Body of pancreas (tissue), 4 donors: ENCODE results near the gene C10orf90. TPM values are rescaled to one million over a fixed set of nuclear protein-coding genes. Genes with fewer than 3 reads are reported as not detected.

Source experiments
- ATAC-seq: fragments of 150-250 bp; one replicate; pipeline ENCODE4 v1.9.1; 2016
- DNase-seq, 4 donors: peaks; one replicate each; pipeline ENCODE4 v3.0.0-alpha.2; 2019
- H3K27ac ChIP-seq, 4 donors: fragments of 200-600 bp; sonication (generic); 1 replicate in 3 of 4; 2 replicates in 1 of 4; pipeline versions ENCODE4 v1.5.1 to v1.6.1; 2016 to 2019; ENCODE audit warnings: mild to moderate bottlenecking in 1 of 4, mixed read lengths in 1 of 4, moderate library complexity in 1 of 4
- H3K27me3 ChIP-seq, 2 donors: fragments of 200-600 bp; sonication (generic); one replicate each; pipeline ENCODE4 v1.6.0; 2016; ENCODE audit warnings: mild to moderate bottlenecking in 1 of 2
- H3K36me3 ChIP-seq, 2 donors: fragments of 200-600 bp; sonication (generic); replicated peaks in 1 of 2; 2 replicates each; pipeline ENCODE4 v1.5.1; 2016; ENCODE audit warnings: low read depth in 2 of 2; ENCODE audit not compliant: insufficient read depth in 1 of 2
- H3K4me1 ChIP-seq: fragments of 200-600 bp; sonication (generic); one replicate; pipeline ENCODE4 v1.6.0; 2016
- H3K4me3 ChIP-seq, 2 donors: fragments of 200-600 bp; sonication (generic); 1 replicate in 1 of 2; 2 replicates in 1 of 2; pipeline ENCODE4 v1.5.1; 2016 to 2019
- H3K9me3 ChIP-seq, 3 donors: fragments of 200-600 bp; sonication (generic); 1 replicate in 2 of 3; 2 replicates in 1 of 3; pipeline ENCODE4 v1.5.1; 2016
- CTCF ChIP-seq, 7 experiments: fragments of 450-650 bp in 4 of 7; fragments of 200-600 bp in 3 of 7; sonication (generic) in 3 of 7; IDR thresholded peaks; one replicate each; pipeline ENCODE4 v1.5.1; 2016 to 2019; ENCODE audit warnings: antibody characterized with exemption in 7 of 7
- POLR2A ChIP-seq, 3 donors: fragments of 450-650 bp; IDR thresholded peaks; one replicate each; pipeline ENCODE4 v1.6.1; 2016; ENCODE audit warnings: antibody characterized with exemption in 3 of 3, mild to moderate bottlenecking in 2 of 3
- WGBS, 2 donors: methylation state at CpG; one replicate each; pipeline ENCODE4 v1.1.5; 2017; 5-methylcytosine and 5-hydroxymethylcytosine counted together
- intact Hi-C: fragments of 100-400 bp; cut with DNase I; formaldehyde crosslinking; loops from one replicate; pipeline ENCODE4 v1.15.1; 2023
- total RNA-seq, 2 donors: library from RNA; depleted of rRNA; stranded (reverse); fragments of >200 nt; gene quantifications; one replicate each; pipeline ENCODE4 v1.1.0, GENCODE V29; 2016

C10orf90 gene
- total RNA-seq, 2 donors from 2014 or later, result not detected

- Histone ChIP-seq H3K9me3 (no peaks in the 10 kb centered on the region), H3K4me3 (no peak overlapping the region), H3K36me3 (no peaks in the 10 kb centered on the region), H3K27ac (no peak overlapping the region), H3K4me1 (no peaks in the 10 kb centered on the region), H3K27me3 (no peaks in the 10 kb centered on the region)
- DNase-seq, result no peak
- ATAC-seq, result no peak
- TF ChIP-seq POLR2A (IDR thresholded peaks at IDR 0.05) (no peak), CTCF (IDR thresholded peaks at IDR 0.05) (no peak)
- 77 to 81% methylated on average over 11 of the region's 11 CpGs for WGBS, 2 donors
- intact Hi-C loops, result no loop called here
These were observed 40.4 kb downstream of the C10orf90 start for GRCh38 chr10:126629925-126630624.

GRCh38 chr10:126628746-126629145 lies 41.7 kb downstream of the C10orf90 start:
- Histone ChIP-seq H3K36me3 (no peaks in the 10 kb centered on the region), H3K4me1 (no peaks in the 10 kb centered on the region), H3K27me3 (no peaks in the 10 kb centered on the region), H3K27ac (no peak overlapping the region), H3K4me3 (no peak overlapping the region), H3K9me3 (no peaks in the 10 kb centered on the region)
- TF ChIP-seq POLR2A (IDR thresholded peaks at IDR 0.05) (no peak), CTCF (IDR thresholded peaks at IDR 0.05) (no peak)
- WGBS, 2 donors, result 70 to 78% methylated on average over 3 of the region's 3 CpGs
- intact Hi-C loops, result no loop called here
- ATAC-seq (no peak), DNase-seq (no peak)

GRCh38 chr10:126621846-126622245 lies 48.6 kb downstream of the C10orf90 start:
- WGBS, 2 donors, result 75 to 76% methylated on average over 7 of the region's 7 CpGs
- intact Hi-C loops, result no loop called here

GRCh38 chr10:126618466-126618865 lies 52.0 kb downstream of the C10orf90 start:
- Histone ChIP-seq H3K9me3 (no peaks in the 10 kb centered on the region), H3K27ac (no peak overlapping the region), H3K36me3 (no peaks in the 10 kb centered on the region), H3K4me3 (no peak overlapping the region), H3K27me3 (no peaks in the 10 kb centered on the region), H3K4me1 (no peaks in the 10 kb centered on the region)
- DNase-seq (no peak), ATAC-seq (no peak)
- intact Hi-C loops, result no loop called here
- WGBS, 2 donors, result 34 to 59% methylated on average over 1 of the region's 1 CpG
- TF ChIP-seq POLR2A (IDR thresholded peaks at IDR 0.05) (no peak), CTCF (IDR thresholded peaks at IDR 0.05) (no peak)

More at GRCh38 chr10:126621846-126622245, 48.6 kb downstream of the C10orf90 start:
- DNase-seq (no peak), ATAC-seq (no peak)
- no peak overlapping the region for H3K27ac ChIP-seq
- no peaks in the 10 kb centered on the region for H3K27me3 ChIP-seq
- no peak for TF ChIP-seq POLR2A (IDR thresholded peaks at IDR 0.05)
- no peak for TF ChIP-seq CTCF (IDR thresholded peaks at IDR 0.05)
- H3K4me1 ChIP-seq, result no peaks in the 10 kb centered on the region
- no peaks in the 10 kb centered on the region for H3K36me3 ChIP-seq
- H3K9me3 ChIP-seq, result no peaks in the 10 kb centered on the region
- no peak overlapping the region for H3K4me3 ChIP-seq

DNA sequence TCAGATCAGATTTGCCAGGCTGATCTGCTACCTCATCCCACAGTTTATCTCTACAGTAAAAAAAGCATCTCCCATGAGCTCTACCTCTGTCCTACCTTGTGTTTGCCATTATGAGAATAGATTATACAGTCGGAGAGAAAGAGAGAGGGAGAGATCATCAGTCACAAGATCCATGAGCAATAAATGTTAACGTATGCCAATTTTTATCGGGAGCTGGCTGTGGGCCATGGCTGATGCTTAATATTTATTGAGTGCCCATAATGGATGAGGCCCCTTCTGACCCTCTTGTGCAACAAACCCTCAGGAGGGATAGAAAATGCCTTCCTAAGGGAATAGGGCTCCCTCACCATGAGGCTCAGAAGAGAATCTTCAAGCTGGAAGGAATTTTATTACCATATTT lies 52.8 kb downstream of the C10orf90 start:
- H3K4me3 ChIP-seq, result no peak overlapping the region
- H3K27me3 ChIP-seq, result no peaks in the 10 kb centered on the region
- no peaks in the 10 kb centered on the region for H3K9me3 ChIP-seq
- WGBS, 2 donors, result 48 to 62% methylated on average over 3 of the region's 3 CpGs
- TF ChIP-seq CTCF (IDR thresholded peaks at IDR 0.05) (no peak), POLR2A (IDR thresholded peaks at IDR 0.05) (no peak)
- no peak for DNase-seq
- ATAC-seq, result no peak
- intact Hi-C loops, result no loop called here
- no peaks in the 10 kb centered on the region for H3K36me3 ChIP-seq
- H3K4me1 ChIP-seq, result no peaks in the 10 kb centered on the region
- no peak overlapping the region for H3K27ac ChIP-seq
